K562 (cell line): ENCODE data around the gene SCUBE1. TPM values are rescaled to one million over a fixed set of nuclear protein-coding genes. Genes with fewer than 3 reads are reported as not detected.

Experiments
- ATAC-seq: fragments of 200-7000 bp; cut with Tn5 transposase; 3 replicates; pipeline ENCODE4 v1.9.1; 2020; ENCODE audit warnings: moderate library complexity
- BruUV-seq: library from RNA; stranded (reverse); fragments of 400-500 nt; replicated peaks from 2 replicates; lab custom pipeline; 2021; lab: Mats Ljungman, UMichigan
- CTCF ChIA-PET: fragments of 300-600 bp; formaldehyde crosslinking; extraction: SDS; loops from one replicate; lab custom pipeline; 2021; ENCODE audit warnings: low intra/inter-chr PET ratio; lab: Yijun Ruan, JAX
- POLR2A ChIA-PET: fragments of 300-600, 350-650 bp; sonication (Branson Sonifier 250); formaldehyde crosslinking; extraction: SDS; loops from one replicate; lab custom pipeline; 2021; ENCODE audit warnings: antibody characterized with exemption, inconsistent platforms; lab: Yijun Ruan, JAX
- DNase-seq, 4 experiments: peaks; one replicate each; pipeline versions ENCODE4 v3.0.0 to v3.0.0-alpha.2; 2011 to 2018; ENCODE audit warnings: low spot score in 3 of 4, mixed read lengths in 3 of 4; ENCODE audit errors: extremely low read depth in 1 of 4
- FAIRE-seq: peaks from 2 replicates; lab custom pipeline; 2011; peaks lifted over from hg19 to GRCh38; lab: Jason Lieb, UNC
- H2AFZ ChIP-seq: 2 replicates; pipeline ENCODE4 v1.6.0; 2011; ENCODE audit warnings: low read depth, low read length, control low read depth, inconsistent platforms
- H3K27ac ChIP-seq: fragments of 200-600 bp; 3 replicates; pipeline ENCODE4 v1.8.0; 2011; ENCODE audit warnings: low read depth, mild to moderate bottlenecking, control low read depth, inconsistent platforms, low read length, moderate library complexity, mixed read lengths; ENCODE audit errors: extremely low read depth
- H3K27me3 ChIP-seq, 2 experiments: fragments of 300-600 bp in 1 of 2; 2 replicates in 1 of 2; 3 replicates in 1 of 2; pipeline versions ENCODE4 v1.6.0 to v1.8.0; 2011; ENCODE audit warnings: inconsistent platforms in 2 of 2, low read length in 2 of 2, mild to moderate bottlenecking in 1 of 2, mixed read lengths in 1 of 2, moderate library complexity in 1 of 2; ENCODE audit not compliant: control insufficient read depth in 2 of 2, insufficient read depth in 2 of 2
- H3K36me3 ChIP-seq: fragments of 300-600 bp; 3 replicates; pipeline ENCODE4 v1.8.0; 2011; ENCODE audit warnings: mild to moderate bottlenecking, low read length, inconsistent platforms; ENCODE audit not compliant: control insufficient read depth, insufficient read depth
- H3K4me1 ChIP-seq, 2 experiments: fragments of 200-600 bp in 1 of 2; replicated peaks in 1 of 2; 2 replicates in 1 of 2; 3 replicates in 1 of 2; pipeline versions ENCODE4 v1.5.1 to v1.8.0; 2011; ENCODE audit warnings: inconsistent platforms in 2 of 2, low read length in 2 of 2, mild to moderate bottlenecking in 1 of 2, mixed read lengths in 1 of 2, moderate library complexity in 1 of 2; ENCODE audit not compliant: control insufficient read depth in 2 of 2, insufficient read depth in 2 of 2
- H3K4me2 ChIP-seq: 2 replicates; pipeline ENCODE4 v1.6.1; 2011; ENCODE audit warnings: low read length, control low read depth, inconsistent platforms, mixed read lengths; ENCODE audit not compliant: insufficient read depth
- H3K4me3 ChIP-seq: fragments of 200-600 bp; sonication (generic), shearing (Covaris generic); 2 replicates; pipeline ENCODE4 v1.5.1; 2016; ENCODE audit warnings: control low read depth, inconsistent platforms
- H3K79me2 ChIP-seq: fragments of 200-600 bp; 3 replicates; pipeline ENCODE4 v1.8.0; 2011; ENCODE audit warnings: low read length, inconsistent platforms; ENCODE audit not compliant: control insufficient read depth, insufficient read depth
- H3K9ac ChIP-seq, 2 experiments: 2 replicates each; pipeline versions ENCODE4 v1.6.0 to v1.6.1; 2011; ENCODE audit warnings: low read depth in 2 of 2, low read length in 2 of 2, control low read depth in 1 of 2, inconsistent platforms in 1 of 2, mild to moderate bottlenecking in 1 of 2, mixed read lengths in 1 of 2; ENCODE audit not compliant: insufficient read depth in 1 of 2
- H3K9me1 ChIP-seq: one replicate; pipeline ENCODE4 v1.6.0; 2011; ENCODE audit warnings: inconsistent platforms, mild to moderate bottlenecking, low read length, moderate library complexity; ENCODE audit not compliant: control insufficient read depth, insufficient read depth
- H3K9me3 ChIP-seq: replicated peaks from 2 replicates; pipeline ENCODE4 v1.5.1; 2011; ENCODE audit warnings: low read depth, low read length, inconsistent platforms; ENCODE audit not compliant: control insufficient read depth, insufficient read depth
- H4K20me1 ChIP-seq: replicated peaks from 2 replicates; pipeline ENCODE4 v1.6.1; 2011; ENCODE audit warnings: low read length, inconsistent platforms, mixed read lengths; ENCODE audit not compliant: control insufficient read depth, insufficient read depth
- CXXC5 ChIP-seq: fragments of 250-450 bp; sonication (Bioruptor Pico); IDR thresholded peaks from 2 replicates; pipeline ENCODE4 v1.8.0; 2022; ENCODE audit warnings: inconsistent platforms, mild to moderate bottlenecking, moderate library complexity
- DDX20 ChIP-seq: fragments of 450-650 bp; IDR thresholded peaks from 2 replicates; pipeline ENCODE4 v1.6.1; 2016; ENCODE audit warnings: missing genetic modification characterization, low read depth, mild to moderate bottlenecking, missing compliant biosample characterization, moderate library complexity
- HLTF ChIP-seq: fragments of 450-650 bp; IDR thresholded peaks from 2 replicates; pipeline ENCODE4 v1.6.1; 2016
- HNRNPK ChIP-seq: fragments of 200-400 bp; formaldehyde crosslinking; IDR thresholded peaks from one replicate; pipeline ENCODE4 v1.6.1; 2018; ENCODE audit warnings: mild to moderate bottlenecking, low read depth, low read length; ENCODE audit not compliant: poor library complexity, severe bottlenecking
- KDM1A ChIP-seq, 2 experiments: fragments of 450-650 bp; IDR thresholded peaks; 2 replicates each; pipeline ENCODE4 v1.6.1; 2016; ENCODE audit warnings: mild to moderate bottlenecking in 2 of 2
- L3MBTL2 ChIP-seq: fragments of 450-650 bp; IDR thresholded peaks from 2 replicates; pipeline ENCODE4 v1.6.1; 2016; ENCODE audit warnings: mild to moderate bottlenecking, moderate library complexity
- MYC ChIP-seq, 2 experiments: fragments of 250-450 bp in 1 of 2; sonication (Bioruptor Pico) in 1 of 2; IDR thresholded peaks; 2 replicates each; pipeline versions ENCODE4 v1.5.1 to v1.6.1; 2012 to 2021; ENCODE audit warnings: low read depth in 2 of 2, borderline replicate concordance in 1 of 2, improper control_type of control experiment in 1 of 2, low read length in 1 of 2, mild to moderate bottlenecking in 1 of 2, moderate library complexity in 1 of 2
- TBP ChIP-seq: optimal IDR thresholded peaks from 2 replicates; pipeline ENCODE3; 2011; ENCODE audit warnings: low read depth, low read length, improper control_type of control experiment
- ZBTB17 ChIP-seq: fragments of 450-650 bp; formaldehyde crosslinking; IDR thresholded peaks from 2 replicates; pipeline ENCODE4 v1.4.0; 2020; ENCODE audit warnings: mild to moderate bottlenecking
- ZNF274 ChIP-seq: IDR thresholded peaks from 2 replicates; pipeline ENCODE4 v1.6.1; 2011; ENCODE audit warnings: low read depth, mild to moderate bottlenecking, low read length, moderate library complexity, borderline replicate concordance
- ZNF507 ChIP-seq: conservative IDR thresholded peaks from 2 replicates; pipeline ENCODE4 v1.6.1; 2017; ENCODE audit warnings: missing genetic modification characterization, missing compliant biosample characterization
- ZNF75A ChIP-seq: fragments of 450-650 bp; formaldehyde crosslinking; IDR thresholded peaks from 2 replicates; pipeline ENCODE4 v1.4.0; 2020; ENCODE audit warnings: mild to moderate bottlenecking
- WGBS: fragments of 100-300 bp; shearing (Covaris generic); methylation state at CpG from one replicate; pipeline ENCODE4 v1.1.6; 2016; ENCODE audit warnings: low coverage, mixed read lengths; ENCODE audit not compliant: insufficient coverage; ENCODE audit errors: missing lambda C conversion rate; 5-methylcytosine and 5-hydroxymethylcytosine counted together
- in situ Hi-C: fragments of 300-500 bp; cut with MboI; formaldehyde crosslinking; loops from 4 replicates; pipeline ENCODE4 v1.15.0; 2018; ENCODE audit warnings: inconsistent platforms, mixed read lengths
- intact Hi-C: fragments of 100-400 bp; cut with micrococcal nuclease; formaldehyde crosslinking; loops from 2 replicates; pipeline ENCODE4 v1.14.2; 2022
- polyA plus RNA-seq, 8 experiments: library from polyadenylated mRNA; depleted of rRNA in 4 of 8; stranded (reverse) in 5 of 8; unstranded in 3 of 8; fragments of >200 nt; fragmentation: Nextera tagmentation in 2 of 8; fragmentation: Illumina TruSeq in 1 of 8; extraction: Ambion mirVana in 2 of 8; extraction: Trizol in 1 of 8; gene quantifications; 2 replicates each; pipeline versions ENCODE4 v1.2.1 to v1.2.3, GENCODE V29; 2011 to 2014; ENCODE audit warnings: inconsistent platforms in 1 of 8, missing spikeins in 1 of 8
- total RNA-seq, 7 experiments: library from RNA; depleted of rRNA in 6 of 7; stranded (reverse); fragments of >200 nt in 6 of 7; fragmentation: Illumina TruSeq in 2 of 7; extraction: Trizol in 2 of 7; gene quantifications; 2 replicates each; pipeline versions ENCODE4 v1.2.1 to v1.2.3, GENCODE V29; 2011 to 2021; ENCODE audit warnings: low replicate concordance in 1 of 7

SCUBE1 gene
- total and polyA plus RNA-seq, 9 of the 15 experiments (the other 6 are each of a cell fraction or from before 2014, with no cell fraction given) = 0.03 to 0.47 (median 0.29) TPM; not detected in 6

GRCh38 chr22:43304831-43305590 is 38.2 kb downstream of the SCUBE1 start:
- peaks cover 0 to 72% of the 10 kb centered on the region in 2 experiments; a peak in 3 of 5 replicates for H3K27me3 ChIP-seq
- H3K9me1 ChIP-seq = no peaks in the 10 kb centered on the region
- no peak for DNase-seq
- no TSS peak for BruUV-seq
- H3K79me2 ChIP-seq = no peaks in the 10 kb centered on the region
- H3K27ac ChIP-seq = no peak overlapping the region
- H3K36me3 ChIP-seq = no peaks in the 10 kb centered on the region
- H3K4me3 ChIP-seq = no peak overlapping the region
- no peak overlapping the region for H3K9ac ChIP-seq
- CTCF ChIA-PET = no interaction called here
- intact Hi-C loops = no loop called here
- in situ Hi-C loops = no loop called here
- 3% methylated on average over 16 of the region's 18 CpGs for whole genome bisulfite sequencing
- H4K20me1 ChIP-seq = no peaks in the 10 kb centered on the region
- H3K9me3 ChIP-seq = no peaks in the 10 kb centered on the region
- no peak for TF ChIP-seq ZNF274
- no peak for TF ChIP-seq TBP
- no peak for TF ChIP-seq KDM1A (IDR thresholded peaks at IDR 0.05)
- TF ChIP-seq DDX20 = no peak
- TF ChIP-seq HLTF = no peak
- TF ChIP-seq ZBTB17 = no peak
- no peak for TF ChIP-seq ZNF75A (CRISPR knock-in tag)
- TF ChIP-seq MYC (IDR thresholded peaks at IDR 0.05; ENCODE audit: low read depth, low read length) = no peak
- TF ChIP-seq MYC (CRISPR knock-in tag; IDR thresholded peaks at IDR 0.05; ENCODE audit: borderline replicate concordance, low read depth) = no peak
- TF ChIP-seq HNRNPK = no peak
- no peak for TF ChIP-seq ZNF507 (tag)
- no peak for TF ChIP-seq L3MBTL2
- no peak for TF ChIP-seq CXXC5 (CRISPR knock-in tag)
- POLR2A ChIA-PET = no interaction called here
- H3K4me1 ChIP-seq = peaks cover 0 to 3% of the 10 kb centered on the region in 2 experiments; a peak in 3 of 5 replicates
- H2AFZ ChIP-seq = no peak overlapping the region
- H3K4me2 ChIP-seq = no peak overlapping the region
- no peak for FAIRE-seq
- ATAC-seq = no peak
